Vagina (tissue), 2 donors: ENCODE data around the gene TM9SF3. TPM values are rescaled to one million over a fixed set of nuclear protein-coding genes. Genes with fewer than 3 reads are reported as not detected.

Experiments
- DNase-seq, 2 donors: peaks; one replicate each; pipeline ENCODE4 v3.0.0-alpha.2; 2017; ENCODE audit errors: extremely low spot score in 2 of 2
- H3K27ac ChIP-seq: fragments of 200-600 bp; sonication (generic); one replicate; pipeline ENCODE4 v1.5.1; 2019
- H3K27me3 ChIP-seq: fragments of 200-600 bp; sonication (generic); one replicate; pipeline ENCODE4 v1.5.1; 2019
- H3K36me3 ChIP-seq, 2 donors: fragments of 200-600 bp; sonication (generic); one replicate each; pipeline ENCODE4 v1.5.1; 2017 to 2019
- H3K4me1 ChIP-seq: fragments of 200-600 bp; sonication (generic); one replicate; pipeline ENCODE4 v1.5.1; 2019
- H3K4me3 ChIP-seq, 2 donors: fragments of 200-600 bp; sonication (generic); 1 replicate in 1 of 2; 2 replicates in 1 of 2; pipeline ENCODE4 v1.5.1; 2016 to 2019
- H3K9me3 ChIP-seq: fragments of 200-600 bp; sonication (generic); one replicate; pipeline ENCODE4 v1.5.1; 2019
- POLR2A ChIP-seq, 2 donors: fragments of 450-650 bp; IDR thresholded peaks; one replicate each; pipeline ENCODE4 v1.6.1; 2017; ENCODE audit warnings: antibody characterized with exemption in 2 of 2, mild to moderate bottlenecking in 2 of 2, moderate library complexity in 2 of 2
- POLR2AphosphoS5 ChIP-seq, 2 donors: sonication (generic); formaldehyde crosslinking; IDR thresholded peaks; one replicate each; pipeline ENCODE4 v1.9.0; 2017; ENCODE audit warnings: antibody characterized with exemption in 2 of 2, mild to moderate bottlenecking in 2 of 2, low read depth in 1 of 2; ENCODE audit not compliant: insufficient read depth in 1 of 2
- intact Hi-C: fragments of 100-400 bp; cut with DNase I; formaldehyde crosslinking; loops from one replicate; pipeline ENCODE4 v1.15.1; 2023
- total RNA-seq: library from RNA; depleted of rRNA; stranded (reverse); fragments of >200 nt; gene quantifications from one replicate; pipeline ENCODE4 v1.2.3, GENCODE V29; 2016
- TF ChIP-seq, protein P1 (sequence below), 3 experiments: fragments of 450-650 bp in 2 of 3; fragments of 200-600 bp in 1 of 3; sonication (generic) in 1 of 3; IDR thresholded peaks; one replicate each; pipeline ENCODE4 v1.5.1; 2017 to 2019; ENCODE audit warnings: antibody characterized with exemption in 3 of 3, mild to moderate bottlenecking in 2 of 3, moderate library complexity in 2 of 3

Gene TM9SF3
- total RNA-seq, 1 donor from 2014 or later: 58.4 TPM

DNA sequence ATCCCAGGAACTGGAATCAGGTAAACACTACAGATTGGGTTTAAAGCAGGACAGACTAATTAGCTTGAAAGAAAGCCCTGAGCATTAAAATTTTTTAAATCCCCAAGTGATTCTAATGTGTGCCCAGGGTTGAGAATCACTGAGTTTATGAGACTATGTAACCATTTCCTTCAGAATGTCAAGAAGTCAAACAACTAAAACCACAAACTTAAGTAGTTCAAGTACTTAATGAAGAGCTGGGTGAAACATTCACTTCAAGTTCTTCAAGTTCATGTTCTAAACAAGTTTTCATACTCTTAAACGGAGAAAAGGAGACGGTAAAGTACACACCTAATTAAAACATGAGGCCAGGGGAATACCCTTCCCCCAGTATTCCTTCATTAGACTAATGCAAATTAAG is 44.9 kb downstream of the TM9SF3 start:
- TF ChIP-seq POLR2A (IDR thresholded peaks at IDR 0.05) (no peak), POLR2AphosphoS5 (IDR thresholded peaks at IDR 0.05; ENCODE audit: insufficient read depth in 1 of 2, low read depth in 1 of 2) (no peak)
- TF ChIP-seq, protein P1, sequence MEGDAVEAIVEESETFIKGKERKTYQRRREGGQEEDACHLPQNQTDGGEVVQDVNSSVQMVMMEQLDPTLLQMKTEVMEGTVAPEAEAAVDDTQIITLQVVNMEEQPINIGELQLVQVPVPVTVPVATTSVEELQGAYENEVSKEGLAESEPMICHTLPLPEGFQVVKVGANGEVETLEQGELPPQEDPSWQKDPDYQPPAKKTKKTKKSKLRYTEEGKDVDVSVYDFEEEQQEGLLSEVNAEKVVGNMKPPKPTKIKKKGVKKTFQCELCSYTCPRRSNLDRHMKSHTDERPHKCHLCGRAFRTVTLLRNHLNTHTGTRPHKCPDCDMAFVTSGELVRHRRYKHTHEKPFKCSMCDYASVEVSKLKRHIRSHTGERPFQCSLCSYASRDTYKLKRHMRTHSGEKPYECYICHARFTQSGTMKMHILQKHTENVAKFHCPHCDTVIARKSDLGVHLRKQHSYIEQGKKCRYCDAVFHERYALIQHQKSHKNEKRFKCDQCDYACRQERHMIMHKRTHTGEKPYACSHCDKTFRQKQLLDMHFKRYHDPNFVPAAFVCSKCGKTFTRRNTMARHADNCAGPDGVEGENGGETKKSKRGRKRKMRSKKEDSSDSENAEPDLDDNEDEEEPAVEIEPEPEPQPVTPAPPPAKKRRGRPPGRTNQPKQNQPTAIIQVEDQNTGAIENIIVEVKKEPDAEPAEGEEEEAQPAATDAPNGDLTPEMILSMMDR (IDR thresholded peaks at IDR 0.05): no peak
- H3K4me3 ChIP-seq: no peak overlapping the region
- intact Hi-C loops: no loop called here
- no peaks in the 10 kb centered on the region for H3K9me3 ChIP-seq
- no peak for DNase-seq
- peaks cover 0 to 29% of the 10 kb centered on the region in 2 donors for H3K36me3 ChIP-seq
- H3K27me3 ChIP-seq: no peaks in the 10 kb centered on the region
- H3K4me1 ChIP-seq: no peaks in the 10 kb centered on the region
- no peak overlapping the region for H3K27ac ChIP-seq

DNA sequence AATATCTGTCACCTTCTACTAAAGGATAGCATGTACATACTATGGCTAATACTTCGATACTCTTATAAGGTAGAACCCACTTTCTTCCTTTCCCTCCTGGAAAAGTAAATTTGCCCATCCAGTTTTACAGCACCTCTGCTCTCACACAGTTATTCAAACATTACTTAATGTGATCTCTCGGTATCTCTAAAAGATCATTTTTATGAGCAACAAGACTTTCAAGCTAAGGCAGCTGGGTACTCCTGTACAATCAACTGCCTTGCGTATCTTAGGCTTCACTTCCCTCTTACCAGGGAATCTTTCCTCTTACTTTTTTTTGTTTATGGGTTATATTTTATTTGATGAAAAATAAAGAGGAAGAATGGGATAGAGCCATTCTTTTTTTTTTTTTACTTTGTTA is 46.6 kb downstream of the TM9SF3 start:
- H3K9me3 ChIP-seq: no peaks in the 10 kb centered on the region
- no peaks in the 10 kb centered on the region for H3K27me3 ChIP-seq
- TF ChIP-seq POLR2AphosphoS5 (IDR thresholded peaks at IDR 0.05; ENCODE audit: insufficient read depth in 1 of 2, low read depth in 1 of 2) (no peak), POLR2A (IDR thresholded peaks at IDR 0.05) (no peak)
- TF ChIP-seq, protein P1 (IDR thresholded peaks at IDR 0.05): no peak
- H3K36me3 ChIP-seq: peaks cover 0 to 16% of the 10 kb centered on the region in 2 donors
- intact Hi-C loops: no loop called here
- H3K4me3 ChIP-seq: no peak overlapping the region
- no peaks in the 10 kb centered on the region for H3K4me1 ChIP-seq
- no peak overlapping the region for H3K27ac ChIP-seq
- no peak for DNase-seq

DNA sequence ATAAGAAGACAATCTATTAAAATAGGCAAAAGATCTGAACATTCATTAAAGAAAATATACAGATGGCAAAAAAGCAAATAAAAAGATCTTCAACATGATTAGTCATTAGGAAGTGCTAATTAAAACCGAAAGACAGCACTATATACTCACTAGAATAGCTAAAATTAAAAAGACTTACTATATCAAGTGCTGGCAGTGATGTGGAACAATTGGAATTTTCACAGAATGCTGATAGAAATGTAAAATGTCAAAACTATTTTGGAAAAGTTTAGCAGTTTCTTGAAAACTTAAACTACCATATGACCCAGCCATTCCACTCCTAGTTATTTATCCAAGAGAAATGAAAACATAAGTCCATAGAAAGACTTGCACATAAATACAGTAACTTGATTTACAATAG is 48.1 kb downstream of the TM9SF3 start:
- TF ChIP-seq POLR2AphosphoS5 (IDR thresholded peaks at IDR 0.05; ENCODE audit: insufficient read depth in 1 of 2, low read depth in 1 of 2): no peak
- TF ChIP-seq, protein P1 (IDR thresholded peaks at IDR 0.05): no peak
- no peak for TF ChIP-seq POLR2A (IDR thresholded peaks at IDR 0.05)
- no peaks in the 10 kb centered on the region for H3K9me3 ChIP-seq
- H3K4me1 ChIP-seq: no peaks in the 10 kb centered on the region
- no peak overlapping the region for H3K27ac ChIP-seq
- no peak overlapping the region for H3K4me3 ChIP-seq
- no peaks in the 10 kb centered on the region for H3K27me3 ChIP-seq
- intact Hi-C loops: no loop called here
- DNase-seq: no peak
- peaks cover 0 to 16% of the 10 kb centered on the region in 2 donors for H3K36me3 ChIP-seq

DNA sequence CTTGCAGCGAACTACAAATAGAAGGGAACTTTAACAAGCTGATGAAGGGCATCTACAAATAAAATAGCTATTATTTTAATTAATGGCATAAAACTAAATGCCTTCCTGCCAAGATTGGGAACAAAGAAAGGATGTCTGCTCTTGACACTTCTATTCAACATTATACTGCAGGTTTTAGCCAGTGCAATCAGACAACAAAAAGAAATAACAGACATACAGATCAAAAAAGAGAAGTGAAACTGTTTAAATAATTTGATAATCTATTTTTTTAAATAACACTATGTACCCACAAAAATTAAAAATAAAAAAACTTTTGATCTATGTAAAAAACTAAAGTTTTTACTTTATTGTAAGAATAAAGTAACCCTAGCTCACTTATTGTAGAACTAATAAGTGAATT is 50.7 kb downstream of the TM9SF3 start:
- intact Hi-C loops: no loop called here
- peaks cover 0 to 11% of the 10 kb centered on the region in 2 donors for H3K36me3 ChIP-seq
- no peak overlapping the region for H3K27ac ChIP-seq
- no peaks in the 10 kb centered on the region for H3K9me3 ChIP-seq
- no peak for DNase-seq
- H3K4me1 ChIP-seq: no peaks in the 10 kb centered on the region
- TF ChIP-seq, protein P1 (IDR thresholded peaks at IDR 0.05): no peak
- TF ChIP-seq POLR2A (IDR thresholded peaks at IDR 0.05): no peak
- TF ChIP-seq POLR2AphosphoS5 (IDR thresholded peaks at IDR 0.05; ENCODE audit: insufficient read depth in 1 of 2, low read depth in 1 of 2): no peak
- no peaks in the 10 kb centered on the region for H3K27me3 ChIP-seq
- H3K4me3 ChIP-seq: no peak overlapping the region

DNA sequence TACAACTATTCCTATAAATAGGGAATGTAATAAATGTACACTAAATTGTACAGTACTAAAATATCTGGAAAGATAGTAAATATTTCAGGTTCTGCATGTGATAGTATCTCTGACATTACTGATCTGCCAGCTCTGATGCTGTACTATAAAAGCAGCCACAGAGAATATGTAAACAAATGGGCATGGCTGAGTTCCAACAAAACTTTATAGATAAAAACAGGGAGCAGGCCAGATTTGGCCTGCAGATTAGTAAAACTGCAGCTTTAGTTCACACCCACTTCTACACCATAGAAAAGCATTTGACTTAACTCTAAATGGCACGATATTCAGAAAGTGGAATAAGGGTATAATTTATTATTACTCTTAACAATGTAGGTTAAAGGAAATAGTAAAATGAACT is 54.3 kb downstream of the TM9SF3 start:
- H3K36me3 ChIP-seq: peaks cover 0 to 17% of the 10 kb centered on the region in 2 donors
- H3K27me3 ChIP-seq: no peaks in the 10 kb centered on the region
- intact Hi-C loops: no loop called here
- H3K9me3 ChIP-seq: no peaks in the 10 kb centered on the region
- no peak for TF ChIP-seq POLR2A (IDR thresholded peaks at IDR 0.05)
- TF ChIP-seq, protein P1 (IDR thresholded peaks at IDR 0.05): no peak
- TF ChIP-seq POLR2AphosphoS5 (IDR thresholded peaks at IDR 0.05; ENCODE audit: insufficient read depth in 1 of 2, low read depth in 1 of 2): no peak
- no peak overlapping the region for H3K4me3 ChIP-seq
- no peak overlapping the region for H3K27ac ChIP-seq
- H3K4me1 ChIP-seq: no peaks in the 10 kb centered on the region
- DNase-seq: no peak
